Right renal cortex interstitium (tissue), 3 donors: ENCODE results near the gene PPEF1. TPM values are rescaled to one million over a fixed set of nuclear protein-coding genes. Genes with fewer than 3 reads are reported as not detected.

ENCODE experiments used
- DNase-seq, 3 donors: peaks; one replicate each; pipeline ENCODE4 v3.0.0-alpha.2; 2013; ENCODE audit warnings: low read depth in 3 of 3, low spot score in 2 of 3
- polyA plus RNA-seq, 3 donors: library from polyadenylated mRNA; unstranded; fragments of 120-200 nt; gene quantifications; one replicate each; pipeline ENCODE4 v1.2.1, GENCODE V29; 2013; ENCODE audit not compliant: insufficient read length in 3 of 3

The PPEF1 gene
- polyA plus RNA-seq, 3 donors, result 0.43 to 0.58 (median 0.49) TPM

DNA sequence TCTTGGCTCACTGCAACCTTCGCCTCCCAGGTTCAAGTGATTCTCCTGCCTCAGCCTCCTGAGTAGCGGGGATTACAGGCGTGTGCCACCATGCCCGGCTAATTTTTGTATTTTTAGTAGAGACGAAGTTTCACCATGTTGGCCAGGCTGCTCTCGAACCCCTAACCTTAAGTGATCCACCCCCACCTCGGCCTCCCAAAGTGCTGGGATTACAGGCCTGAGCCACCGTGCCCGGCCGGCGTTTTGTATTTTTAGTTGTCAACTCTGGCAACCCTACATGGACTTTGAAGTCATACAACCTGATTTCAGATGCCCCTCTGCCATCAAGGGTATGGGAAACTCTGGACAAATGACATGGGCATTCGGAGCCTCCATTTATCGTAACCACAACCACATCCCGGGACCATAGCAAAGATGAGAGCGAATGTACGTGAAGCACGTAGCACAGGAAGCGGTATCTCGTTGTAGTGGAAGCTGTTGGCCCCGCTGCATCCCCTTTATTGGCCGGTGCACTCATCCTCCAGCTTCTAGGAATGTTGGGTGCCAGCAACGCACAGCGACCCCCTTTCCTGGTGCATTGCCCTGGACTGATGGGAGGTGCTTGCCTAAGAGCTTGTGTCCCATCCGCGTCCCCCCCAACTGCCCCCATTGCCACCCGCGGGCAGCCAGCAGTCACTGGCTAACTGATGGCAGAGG is 167.3 kb downstream of the PPEF1 start:
- DNase-seq, result no peak

DNA sequence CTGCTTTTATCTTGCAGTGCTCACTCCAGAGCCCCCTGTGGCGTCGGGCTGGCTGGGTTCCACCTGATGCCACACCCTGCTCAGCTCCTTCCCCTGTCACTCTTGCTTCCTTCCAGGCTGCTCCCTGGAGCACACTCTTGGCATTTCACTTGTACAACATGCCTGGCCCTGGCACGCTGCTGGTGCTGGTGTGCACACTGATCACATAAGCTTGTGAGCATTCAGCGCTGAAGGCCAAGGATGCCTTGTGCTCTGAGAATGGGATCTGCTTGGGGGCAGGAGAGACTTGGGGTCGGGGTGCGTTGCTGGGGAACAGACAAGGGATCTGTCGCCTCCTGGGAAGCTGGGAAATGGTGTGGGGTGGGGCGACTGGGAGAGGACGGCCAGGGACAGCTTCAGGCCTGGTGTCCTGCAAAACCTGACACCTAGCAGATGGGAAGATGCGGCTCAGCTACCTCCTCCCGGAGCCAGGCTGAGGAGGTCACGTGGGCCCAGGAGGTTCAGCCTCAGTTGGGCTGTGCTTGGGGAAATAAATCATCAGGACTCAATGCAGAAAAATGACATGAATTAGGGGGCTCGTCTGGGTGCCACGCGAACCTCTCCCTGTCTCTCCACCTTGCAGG is 167.9 kb downstream of the PPEF1 start:
- no peak for DNase-seq

DNA sequence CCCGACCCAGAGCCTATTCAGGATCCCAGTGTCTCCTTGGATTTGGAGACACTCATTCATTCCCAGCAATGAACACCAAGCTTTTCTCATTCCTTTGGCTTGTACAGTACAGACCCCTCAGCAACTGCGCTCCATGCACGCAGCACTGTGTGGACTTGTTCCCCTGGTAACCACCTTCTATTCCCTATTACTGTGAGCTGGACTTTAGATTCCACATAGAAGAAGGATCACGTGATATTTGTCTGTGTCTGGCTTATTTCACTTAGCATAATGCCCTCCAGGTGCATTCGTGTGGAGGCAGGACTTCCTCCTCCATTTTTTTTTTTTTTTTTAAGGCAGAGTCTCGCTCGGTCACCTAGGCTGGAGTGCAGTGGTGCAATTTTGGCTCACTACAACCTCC is 170.0 kb downstream of the PPEF1 start:
- no peak for DNase-seq

Other genes with a start within 250 kb of the PPEF1 start
- gene RS1, start 35.5 kb upstream of the PPEF1 start, polyA plus RNA-seq, result under 1 TPM in 2 of 3 donors, not detected in 1; 0.08 to 0.16 TPM